Caco-2 (cell line): ENCODE results near the gene ALG14. TPM values are rescaled to one million over a fixed set of nuclear protein-coding genes. Genes with fewer than 3 reads are reported as not detected.
"Not testable (repeated sequence)": the region's sequence is repeated elsewhere in the genome, so short reads cannot be mapped to it uniquely, and the experiment has no call there.

Experiments
- BruUV-seq: library from RNA; stranded (reverse); fragments of 400-500 nt; replicated peaks from 2 replicates; lab custom pipeline; 2021; lab: Mats Ljungman, UMichigan
- CTCF ChIA-PET: fragments of 300-600 bp; sonication (Branson Sonifier 250); formaldehyde crosslinking; loops from one replicate; lab custom pipeline; 2022; ENCODE audit warnings: antibody characterized with exemption; lab: Charles Lee
- POLR2A ChIA-PET: fragments of 300-600 bp; sonication (Branson Sonifier 250); formaldehyde crosslinking; loops from one replicate; lab custom pipeline; 2022; ENCODE audit warnings: antibody characterized with exemption; lab: Charles Lee
- DNase-seq, 2 experiments: peaks; one replicate each; pipeline versions ENCODE4 v3.0.0 to v3.0.0-alpha.2; 2020 to 2022
- H3K27me3 ChIP-seq: replicated peaks from 2 replicates; pipeline ENCODE4 v1.6.0; 2011; ENCODE audit warnings: low read length; ENCODE audit not compliant: control insufficient read depth, insufficient read depth
- H3K36me3 ChIP-seq: 2 replicates; pipeline ENCODE4 v1.5.1; 2011; ENCODE audit warnings: low read length; ENCODE audit not compliant: control insufficient read depth, insufficient read depth
- H3K4me1 ChIP-seq: fragments of 250-450 bp; sonication (Bioruptor Pico); 2 replicates; pipeline ENCODE4 v1.5.1; 2020; ENCODE audit warnings: mild to moderate bottlenecking
- H3K4me3 ChIP-seq: 2 replicates; pipeline ENCODE4 v1.5.1; 2011; ENCODE audit warnings: low read depth, mild to moderate bottlenecking, control low read depth, low read length
- H3K9me3 ChIP-seq: fragments of 250-450 bp; sonication (Bioruptor Pico); 2 replicates; pipeline ENCODE4 v1.5.1; 2020; ENCODE audit warnings: mild to moderate bottlenecking, moderate library complexity
- H3K27ac Mint-ChIP-seq: one replicate; pipeline ENCODE4 v1.8.0; 2022; ENCODE audit warnings: mixed read lengths; ENCODE audit not compliant: unreplicated experiment
- H3K27me3 Mint-ChIP-seq: one replicate; pipeline ENCODE4 v1.8.0; 2022; ENCODE audit warnings: mixed read lengths; ENCODE audit not compliant: insufficient read depth, unreplicated experiment
- H3K36me3 Mint-ChIP-seq: one replicate; pipeline ENCODE4 v1.8.0; 2022; ENCODE audit warnings: mild to moderate bottlenecking, mixed read lengths; ENCODE audit not compliant: insufficient read depth, unreplicated experiment
- H3K4me1 Mint-ChIP-seq: one replicate; pipeline ENCODE4 v1.8.0; 2022; ENCODE audit warnings: low read depth, mixed read lengths; ENCODE audit not compliant: unreplicated experiment
- H3K4me3 Mint-ChIP-seq: one replicate; pipeline ENCODE4 v1.8.0; 2022; ENCODE audit warnings: mild to moderate bottlenecking, moderate library complexity, mixed read lengths; ENCODE audit not compliant: unreplicated experiment
- H3K9me3 Mint-ChIP-seq: one replicate; pipeline ENCODE4 v1.8.0; 2022; ENCODE audit warnings: mixed read lengths; ENCODE audit not compliant: unreplicated experiment
- CTCF ChIP-seq, 2 experiments: fragments of 200-600 bp in 1 of 2; IDR thresholded peaks; 1 replicate in 1 of 2; 2 replicates in 1 of 2; pipeline versions ENCODE4 v1.5.1 to v1.8.0; 2011 to 2022; ENCODE audit warnings: antibody characterized with exemption in 1 of 2, control low read depth in 1 of 2, inconsistent platforms in 1 of 2, low read depth in 1 of 2, low read length in 1 of 2, mild to moderate bottlenecking in 1 of 2, moderate library complexity in 1 of 2; ENCODE audit not compliant: insufficient read depth in 1 of 2, severe bottlenecking in 1 of 2, unreplicated experiment in 1 of 2
- intact Hi-C: fragments of 100-400 bp; cut with micrococcal nuclease; formaldehyde crosslinking; loops from one replicate; pipeline ENCODE4 v1.10.0; 2022; ENCODE audit not compliant: unreplicated experiment
- total RNA-seq: library from RNA; stranded (reverse); gene quantifications from 2 replicates; pipeline ENCODE4 v1.2.3, GENCODE V29; 2022

Gene ALG14
- total RNA-seq, 1 experiment from 2014 or later: 4.5 TPM

GRCh38 chr1:95022644-95022926 lies 50.2 kb downstream of the ALG14 start:
- Mint-ChIP-seq H3K36me3 (peaks cover 7% of the 10 kb centered on the region), H3K9me3 (no peaks in the 10 kb centered on the region), H3K27me3 (no peaks in the 10 kb centered on the region), H3K27ac (no peak overlapping the region), H3K4me1 (peaks cover 11% of the 10 kb centered on the region), H3K4me3 (no peak overlapping the region)
- intact Hi-C loops: no loop called here
- BruUV-seq: no TSS peak
- Histone ChIP-seq H3K9me3 (no peaks in the 10 kb centered on the region), H3K27me3 (no peaks in the 10 kb centered on the region), H3K4me1 (peaks cover 18% of the 10 kb centered on the region), H3K4me3 (no peak overlapping the region), H3K36me3 (no peaks in the 10 kb centered on the region)
- no peak for DNase-seq
- ChIA-PET CTCF (no interaction called here), POLR2A (no interaction called here)
- TF ChIP-seq CTCF (IDR thresholded peaks at IDR 0.05; ENCODE audit: insufficient read depth in 1 of 2, low read depth in 1 of 2, low read length in 1 of 2, severe bottlenecking in 1 of 2, unreplicated experiment in 1 of 2): no peak

- H3K9me3 Mint-ChIP-seq: no peaks in the 10 kb centered on the region
- no peak overlapping the region for H3K4me3 ChIP-seq
- POLR2A ChIA-PET: no interaction called here
- peaks cover 7% of the 10 kb centered on the region for H3K36me3 Mint-ChIP-seq
- peaks cover 11% of the 10 kb centered on the region for H3K4me1 Mint-ChIP-seq
- no peak overlapping the region for H3K27ac Mint-ChIP-seq
- BruUV-seq: no TSS peak
- TF ChIP-seq CTCF (IDR thresholded peaks at IDR 0.05; ENCODE audit: insufficient read depth in 1 of 2, low read depth in 1 of 2, low read length in 1 of 2, severe bottlenecking in 1 of 2, unreplicated experiment in 1 of 2): no peak
- H3K27me3 Mint-ChIP-seq: no peaks in the 10 kb centered on the region
- H3K9me3 ChIP-seq: no peaks in the 10 kb centered on the region
- intact Hi-C loops: no loop called here
- no peak for DNase-seq
- H3K36me3 ChIP-seq: no peaks in the 10 kb centered on the region
- H3K27me3 ChIP-seq: no peaks in the 10 kb centered on the region
- no peak overlapping the region for H3K4me3 Mint-ChIP-seq
- peaks cover 18% of the 10 kb centered on the region for H3K4me1 ChIP-seq
- CTCF ChIA-PET: interaction anchor here (1.1 kb wide), 1 partner anchor 21 kb away, joined by 4 read pairs; no protein-coding TSS in a partner anchor
Measured at GRCh38 chr1:95021805-95022643, 50.7 kb downstream of the ALG14 start.

- no TSS peak for BruUV-seq
- Histone ChIP-seq H3K27me3 (no peaks in the 10 kb centered on the region), H3K9me3 (no peaks in the 10 kb centered on the region), H3K4me1 (peaks cover 18% of the 10 kb centered on the region), H3K36me3 (no peaks in the 10 kb centered on the region), H3K4me3 (no peak overlapping the region)
- DNase-seq: no peak
- peaks cover 7% of the 10 kb centered on the region for H3K36me3 Mint-ChIP-seq
- TF ChIP-seq CTCF (IDR thresholded peaks at IDR 0.05; ENCODE audit: insufficient read depth in 1 of 2, low read depth in 1 of 2, low read length in 1 of 2, severe bottlenecking in 1 of 2, unreplicated experiment in 1 of 2): no peak
- H3K27me3 Mint-ChIP-seq: no peaks in the 10 kb centered on the region
- peaks cover 11% of the 10 kb centered on the region for H3K4me1 Mint-ChIP-seq
- POLR2A ChIA-PET: no interaction called here
- CTCF ChIA-PET: interaction anchor here (1.1 kb wide), 1 partner anchor 22 kb away, joined by 4 read pairs; no protein-coding TSS in a partner anchor
- H3K9me3 Mint-ChIP-seq: no peaks in the 10 kb centered on the region
- intact Hi-C loops: no loop called here
- H3K27ac Mint-ChIP-seq: peak overlapping the region; percentile 3
- no peak overlapping the region for H3K4me3 Mint-ChIP-seq
Measured at GRCh38 chr1:95021119-95021518, 51.6 kb downstream of the ALG14 start.

- H3K27ac Mint-ChIP-seq, BruUV-seq, H3K27me3 Mint-ChIP-seq, H3K4me3 ChIP-seq, POLR2A ChIA-PET, H3K4me3 Mint-ChIP-seq, H3K9me3 ChIP-seq, H3K9me3 Mint-ChIP-seq, H3K36me3 Mint-ChIP-seq, H3K36me3 ChIP-seq, H3K27me3 ChIP-seq: not testable (repeated sequence)
- peaks cover 11% of the 10 kb centered on the region for H3K4me1 Mint-ChIP-seq
- H3K4me1 ChIP-seq: peaks cover 18% of the 10 kb centered on the region
- intact Hi-C loops: loop anchor here (2.0 kb wide), 3 partner anchors 21 to 93 kb away; partner anchors contain the start of gene CNN3
- DNase-seq: peak; percentile 50 to 61
- CTCF ChIA-PET: interaction anchor here (0.9 kb wide), 1 partner anchor 22 kb away, joined by 6 read pairs; no protein-coding TSS in a partner anchor
Measured at GRCh38 chr1:95019466-95019865, 53.3 kb downstream of the ALG14 start.
